A673 (cell line): ENCODE data around the gene PVR.

ENCODE experiments used
- CTCF ChIP-seq: fragments of 300-800, 200-600 bp; sonication (generic); conservative IDR thresholded peaks from 2 replicates; pipeline ENCODE4 v1.5.1; 2017; ENCODE audit warnings: low read depth, mild to moderate bottlenecking, antibody characterized with exemption, low read length, moderate library complexity, mixed read lengths
- EZH2 ChIP-seq: fragments of 200-600 bp; sonication (generic); IDR thresholded peaks from 2 replicates; pipeline ENCODE4 v1.6.1; 2017; ENCODE audit warnings: borderline replicate concordance, low read depth, mild to moderate bottlenecking, mixed read lengths, antibody characterized with exemption, low read length; ENCODE audit not compliant: poor library complexity, severe bottlenecking

- TF ChIP-seq CTCF (no peak), EZH2 (no peak)
Observed at GRCh38 chr19:44642377-44642776, 1.3 kb upstream of the PVR start.
